GM18526 (cell line): ENCODE data around the gene FHIT.

Source experiments
- POLR2A ChIP-seq: IDR thresholded peaks from 3 replicates; pipeline ENCODE4 v1.6.1; 2011; ENCODE audit not compliant: insufficient read length; ENCODE audit errors: extremely low read depth

FHIT gene

GRCh38 chr3:60266444-60266843, 984.8 kb downstream of the FHIT start:
- no peak for TF ChIP-seq POLR2A

- no peak for TF ChIP-seq POLR2A
Measured at GRCh38 chr3:60263191-60263590, 988.1 kb downstream of the FHIT start.

GRCh38 chr3:60262546-60262945, 988.7 kb downstream of the FHIT start:
- TF ChIP-seq POLR2A: no peak

- no peak for TF ChIP-seq POLR2A
Measured at GRCh38 chr3:60260546-60260945, 990.7 kb downstream of the FHIT start.

- TF ChIP-seq POLR2A: no peak
Measured at GRCh38 chr3:60250810-60251209, 1000.4 kb downstream of the FHIT start.

GRCh38 chr3:60250206-60250605, 1001.0 kb downstream of the FHIT start:
- TF ChIP-seq POLR2A: no peak

- TF ChIP-seq POLR2A: no peak
Measured at GRCh38 chr3:60246361-60246760, 1004.9 kb downstream of the FHIT start.

GRCh38 chr3:60243456-60243855, 1007.8 kb downstream of the FHIT start:
- TF ChIP-seq POLR2A: no peak

- no peak for TF ChIP-seq POLR2A
Measured at GRCh38 chr3:60240492-60240891, 1010.8 kb downstream of the FHIT start.

- TF ChIP-seq POLR2A: no peak
Measured at GRCh38 chr3:60238550-60238949, 1012.7 kb downstream of the FHIT start.

GRCh38 chr3:60229502-60229901, 1021.8 kb downstream of the FHIT start:
- TF ChIP-seq POLR2A: no peak

- no peak for TF ChIP-seq POLR2A
Measured at GRCh38 chr3:60228823-60229222, 1022.4 kb downstream of the FHIT start.

- TF ChIP-seq POLR2A: no peak
Measured at GRCh38 chr3:60226912-60227311, 1024.3 kb downstream of the FHIT start.

GRCh38 chr3:60225848-60226247, 1025.4 kb downstream of the FHIT start:
- no peak for TF ChIP-seq POLR2A

- TF ChIP-seq POLR2A: no peak
Measured at GRCh38 chr3:60220768-60221167, 1030.5 kb downstream of the FHIT start.

GRCh38 chr3:60219501-60219900, 1031.8 kb downstream of the FHIT start:
- TF ChIP-seq POLR2A: no peak

- no peak for TF ChIP-seq POLR2A
Measured at GRCh38 chr3:60217156-60217911, 1033.9 kb downstream of the FHIT start.
